Spleen (tissue), 7 donors: ENCODE results near the gene RNF157.

Source experiments
- CTCF ChIP-seq, 11 experiments: fragments of 200-600 bp in 7 of 11; fragments of 450-650 bp in 4 of 11; sonication (generic) in 4 of 11; IDR thresholded peaks in 8 of 11; conservative IDR thresholded peaks in 3 of 11; 1 replicate in 7 of 11; 2 replicates in 4 of 11; pipeline versions ENCODE4 v1.4.0 to v1.8.0; 2016 to 2021; ENCODE audit warnings: antibody characterized with exemption in 11 of 11, inconsistent platforms in 4 of 11, mild to moderate bottlenecking in 1 of 11
- POLR2AphosphoS5 ChIP-seq, 3 donors: sonication (generic); formaldehyde crosslinking; IDR thresholded peaks; one replicate each; pipeline ENCODE4 v1.5.1; 2017; ENCODE audit warnings: antibody characterized with exemption in 3 of 3
- donor health status: DM: no; HTN: no; CAD: no; lungs with moderate emphysema.
- donor health status: DM: no; HTN: no; CAD: no.
- donor health status: DM: no; HTN: no; CAD: no.

GRCh38 chr17:76139801-76140660, 100.3 kb downstream of the RNF157 start:
- TF ChIP-seq POLR2AphosphoS5 (IDR thresholded peaks at IDR 0.05) (peak in 1 of 3 donors; percentile 20), CTCF (IDR thresholded peaks at IDR 0.05 in 8 of 11, conservative IDR thresholded peaks at IDR 0.05 in 3 of 11) (peak in 3 of 11 experiments; percentile 6 to 42 (median 30))
